ENCODE measurements around the gene CDPF1. TPM values are rescaled to one million over a fixed set of nuclear protein-coding genes. Genes with fewer than 3 reads are reported as not detected.

Gene CDPF1
- total and polyA plus RNA-seq, 2 experiments from 2014 or later: 26.4 to 44.9 TPM

DNA sequence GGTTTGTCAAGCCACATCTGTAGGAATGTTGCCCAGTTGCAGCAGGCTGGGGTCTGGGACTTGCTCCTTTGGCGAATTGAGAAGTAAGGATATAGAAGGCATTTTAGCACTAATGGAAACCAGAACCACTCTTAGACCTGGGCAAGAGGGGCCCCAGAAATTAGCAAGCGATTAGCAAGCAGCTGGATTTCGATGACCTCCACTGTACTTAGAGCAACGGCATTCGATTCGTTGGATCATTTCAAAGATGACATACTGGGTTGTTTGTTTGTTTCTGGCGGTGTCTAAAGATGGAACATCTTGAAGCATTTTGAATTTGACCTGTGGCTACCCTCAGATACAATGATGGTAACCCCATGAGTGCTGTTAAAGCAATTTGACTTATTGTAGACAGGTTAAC lies 1.2 kb upstream of the CDPF1 start:
- peaks cover 14% of the 10 kb centered on the region for H3K4me1 ChIP-seq (ENCODE audit: low read depth)
- TF ChIP-seq, protein P1, sequence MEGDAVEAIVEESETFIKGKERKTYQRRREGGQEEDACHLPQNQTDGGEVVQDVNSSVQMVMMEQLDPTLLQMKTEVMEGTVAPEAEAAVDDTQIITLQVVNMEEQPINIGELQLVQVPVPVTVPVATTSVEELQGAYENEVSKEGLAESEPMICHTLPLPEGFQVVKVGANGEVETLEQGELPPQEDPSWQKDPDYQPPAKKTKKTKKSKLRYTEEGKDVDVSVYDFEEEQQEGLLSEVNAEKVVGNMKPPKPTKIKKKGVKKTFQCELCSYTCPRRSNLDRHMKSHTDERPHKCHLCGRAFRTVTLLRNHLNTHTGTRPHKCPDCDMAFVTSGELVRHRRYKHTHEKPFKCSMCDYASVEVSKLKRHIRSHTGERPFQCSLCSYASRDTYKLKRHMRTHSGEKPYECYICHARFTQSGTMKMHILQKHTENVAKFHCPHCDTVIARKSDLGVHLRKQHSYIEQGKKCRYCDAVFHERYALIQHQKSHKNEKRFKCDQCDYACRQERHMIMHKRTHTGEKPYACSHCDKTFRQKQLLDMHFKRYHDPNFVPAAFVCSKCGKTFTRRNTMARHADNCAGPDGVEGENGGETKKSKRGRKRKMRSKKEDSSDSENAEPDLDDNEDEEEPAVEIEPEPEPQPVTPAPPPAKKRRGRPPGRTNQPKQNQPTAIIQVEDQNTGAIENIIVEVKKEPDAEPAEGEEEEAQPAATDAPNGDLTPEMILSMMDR (IDR thresholded peaks at IDR 0.05; ENCODE audit: low read depth, low read length): no peak
- DNase-seq (ENCODE audit: low read depth in 1 of 2, low spot score in 1 of 2): no peak
- H3K9me3 ChIP-seq (ENCODE audit: low read depth): no peaks in the 10 kb centered on the region
- no peak overlapping the region for H3K4me3 ChIP-seq
- H3K27ac ChIP-seq: no peak overlapping the region
- H3K36me3 ChIP-seq: no peaks in the 10 kb centered on the region
- no peaks in the 10 kb centered on the region for H3K27me3 ChIP-seq

DNA sequence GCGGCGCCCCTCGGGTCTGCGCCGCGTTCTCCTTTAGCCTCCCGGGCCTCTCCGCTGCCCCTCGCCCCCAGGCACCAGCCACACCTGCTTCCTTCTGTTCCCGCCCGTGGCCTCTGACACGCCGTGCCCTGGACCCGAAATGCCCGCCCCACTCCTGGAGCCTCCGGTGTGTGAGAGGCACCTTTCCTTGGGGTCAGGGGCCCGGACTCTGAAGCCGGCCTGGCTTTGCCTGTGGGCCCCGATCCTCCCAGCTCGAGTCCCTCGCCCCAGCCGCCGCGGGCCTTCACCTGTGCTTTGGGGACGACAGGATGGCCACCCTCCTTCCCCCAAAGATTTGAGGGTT lies 661 bp upstream of the CDPF1 start:
- TF ChIP-seq, protein P1 (IDR thresholded peaks at IDR 0.05; ENCODE audit: low read depth, low read length): no peak
- H3K27me3 ChIP-seq: no peaks in the 10 kb centered on the region
- H3K36me3 ChIP-seq: no peaks in the 10 kb centered on the region
- no peak overlapping the region for H3K27ac ChIP-seq
- peak overlapping the region; percentile 45 for H3K4me3 ChIP-seq
- DNase-seq (ENCODE audit: low read depth in 1 of 2, low spot score in 1 of 2): no peak
- H3K9me3 ChIP-seq (ENCODE audit: low read depth): no peaks in the 10 kb centered on the region
- H3K4me1 ChIP-seq (ENCODE audit: low read depth): peaks cover 14% of the 10 kb centered on the region

DNA sequence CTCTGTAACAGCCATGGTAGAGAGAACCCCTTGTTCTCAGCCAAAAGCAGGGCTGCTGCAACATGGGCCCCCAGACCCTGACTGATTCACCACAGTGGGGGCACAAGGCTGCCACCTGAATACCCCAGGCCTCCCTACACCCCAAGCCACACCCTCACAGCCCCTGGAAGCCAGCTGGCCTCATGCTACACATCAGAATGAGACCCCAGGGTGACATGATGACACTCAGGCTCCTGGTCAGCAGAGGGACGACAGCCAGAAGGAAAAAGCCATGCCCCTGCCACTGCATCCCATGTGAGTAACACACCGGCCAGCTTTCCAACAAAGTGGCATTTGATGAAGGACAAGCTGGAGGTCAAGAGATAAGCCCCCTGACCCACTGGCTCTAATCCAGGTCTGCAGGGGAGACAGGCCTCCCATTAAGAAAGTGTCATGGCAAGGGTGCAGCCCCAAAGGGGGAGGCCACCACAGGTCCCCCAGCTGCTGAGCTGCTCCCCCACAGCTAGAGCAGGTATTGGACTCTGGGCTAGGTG lies 2.6 kb downstream of the CDPF1 start:
- peak in 1 of 2 donors; percentile 31 for DNase-seq (ENCODE audit: low read depth in 1 of 2, low spot score in 1 of 2)
- Histone ChIP-seq H3K27me3 (no peaks in the 10 kb centered on the region), H3K9me3 (ENCODE audit: low read depth) (no peaks in the 10 kb centered on the region), H3K4me3 (no peak overlapping the region), H3K4me1 (ENCODE audit: low read depth) (peaks cover 14% of the 10 kb centered on the region), H3K27ac (no peak overlapping the region), H3K36me3 (no peaks in the 10 kb centered on the region)
- TF ChIP-seq, protein P1 (IDR thresholded peaks at IDR 0.05; ENCODE audit: low read depth, low read length): no peak

DNA sequence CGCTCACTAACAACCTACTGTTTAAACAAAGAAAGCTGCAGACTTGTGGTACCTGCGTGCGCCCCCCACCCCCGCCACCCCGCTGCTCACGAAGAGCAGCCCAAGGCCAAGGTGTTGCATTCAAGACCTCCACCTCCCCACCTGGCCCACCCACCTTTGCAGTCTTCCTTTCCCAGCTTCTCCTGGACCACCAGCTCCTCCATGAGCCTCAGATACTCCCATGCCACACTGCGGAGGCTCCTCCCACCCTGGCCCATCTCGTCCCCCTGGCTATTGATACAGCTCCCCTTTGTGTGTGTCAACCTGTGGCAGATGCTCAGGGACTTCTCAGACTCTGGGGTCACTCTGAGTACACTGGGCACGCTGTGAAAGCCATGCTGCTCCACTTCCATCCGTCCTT lies 3.9 kb downstream of the CDPF1 start:
- Histone ChIP-seq H3K36me3 (no peaks in the 10 kb centered on the region), H3K4me3 (no peak overlapping the region), H3K27me3 (no peaks in the 10 kb centered on the region), H3K9me3 (ENCODE audit: low read depth) (no peaks in the 10 kb centered on the region), H3K27ac (no peak overlapping the region), H3K4me1 (ENCODE audit: low read depth) (peaks cover 19% of the 10 kb centered on the region)
- no peak for DNase-seq (ENCODE audit: low read depth in 1 of 2, low spot score in 1 of 2)
- TF ChIP-seq, protein P1 (IDR thresholded peaks at IDR 0.05; ENCODE audit: low read depth, low read length): no peak

DNA sequence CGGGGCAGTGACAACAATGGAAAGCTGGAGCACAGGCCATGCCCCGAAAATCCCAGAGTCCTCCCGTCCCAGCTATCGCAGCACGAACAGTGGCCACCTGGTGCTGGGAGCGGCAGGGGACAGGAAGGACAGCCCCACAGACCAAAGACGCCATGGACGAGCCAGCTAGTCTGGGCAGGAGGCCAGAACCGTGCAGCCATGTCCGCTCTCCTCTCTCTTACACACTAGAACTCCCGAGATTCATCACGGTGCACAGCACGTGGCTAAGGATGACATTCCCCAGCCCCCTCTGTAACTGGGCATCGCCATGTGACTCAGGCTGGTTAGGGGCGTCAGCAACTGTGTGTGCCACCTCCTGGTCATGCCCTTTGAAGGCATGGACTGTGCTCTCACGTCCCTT lies 4.6 kb downstream of the CDPF1 start:
- DNase-seq (ENCODE audit: low read depth in 1 of 2, low spot score in 1 of 2): peak in 1 of 2 donors; percentile 42
- peaks cover 15% of the 10 kb centered on the region for H3K4me1 ChIP-seq (ENCODE audit: low read depth)
- no peaks in the 10 kb centered on the region for H3K27me3 ChIP-seq
- H3K36me3 ChIP-seq: no peaks in the 10 kb centered on the region
- no peak overlapping the region for H3K27ac ChIP-seq
- TF ChIP-seq, protein P1 (IDR thresholded peaks at IDR 0.05; ENCODE audit: low read depth, low read length): no peak
- H3K4me3 ChIP-seq: no peak overlapping the region
- no peaks in the 10 kb centered on the region for H3K9me3 ChIP-seq (ENCODE audit: low read depth)

DNA sequence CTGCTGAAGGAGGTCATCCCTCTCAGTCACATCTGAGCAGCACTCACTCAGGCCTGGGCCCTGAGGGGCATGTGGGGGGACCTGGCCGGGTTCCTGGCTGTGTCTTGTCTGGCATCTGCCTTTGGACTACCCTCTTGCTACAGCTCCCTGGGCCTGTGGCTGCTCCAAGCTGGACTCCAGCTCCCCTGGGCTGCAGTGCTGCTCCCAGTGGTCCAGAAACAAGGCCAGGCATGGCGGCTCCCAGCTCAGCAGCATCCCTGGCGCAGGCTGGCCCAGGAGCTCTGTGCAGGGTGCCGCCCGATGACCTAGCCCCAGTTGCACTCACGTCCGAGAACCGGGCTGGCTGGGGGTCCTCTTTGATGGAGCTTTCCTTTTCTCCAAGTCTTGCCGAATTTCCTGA lies 5.3 kb downstream of the CDPF1 start:
- Histone ChIP-seq H3K27me3 (no peaks in the 10 kb centered on the region), H3K9me3 (ENCODE audit: low read depth) (no peaks in the 10 kb centered on the region), H3K4me1 (ENCODE audit: low read depth) (peaks cover 14% of the 10 kb centered on the region), H3K36me3 (no peaks in the 10 kb centered on the region), H3K27ac (no peak overlapping the region), H3K4me3 (no peak overlapping the region)
- TF ChIP-seq, protein P1 (IDR thresholded peaks at IDR 0.05; ENCODE audit: low read depth, low read length): no peak
- DNase-seq (ENCODE audit: low read depth in 1 of 2, low spot score in 1 of 2): no peak
